Brain microvascular endothelial cell (primary cell): Measurements from ENCODE around the gene TPPP.
A peak's percentile ranks its signal among the peaks of the same experiment; 100 is the strongest.

Experiments used
- DNase-seq: peaks from one replicate; pipeline ENCODE4 v3.0.0-alpha.2; 2020
- H3K27ac ChIP-seq: fragments of 250-450 bp; sonication (Bioruptor Pico); 2 replicates; pipeline ENCODE4 v1.5.1; 2020; ENCODE audit warnings: mild to moderate bottlenecking, moderate library complexity
- H3K27me3 ChIP-seq: fragments of 250-450 bp; sonication (Bioruptor Pico); replicated peaks from 2 replicates; pipeline ENCODE4 v1.5.1; 2020; ENCODE audit warnings: mild to moderate bottlenecking
- H3K36me3 ChIP-seq: fragments of 250-450 bp; sonication (Bioruptor Pico); replicated peaks from 2 replicates; pipeline ENCODE4 v1.5.1; 2020; ENCODE audit warnings: mild to moderate bottlenecking
- H3K4me3 ChIP-seq: 2 replicates; pipeline ENCODE4 v1.5.1; 2011; ENCODE audit warnings: low read depth, mild to moderate bottlenecking, control low read depth, low read length, moderate library complexity
- CTCF ChIP-seq: IDR thresholded peaks from 2 replicates; pipeline ENCODE4 v1.5.1; 2011; ENCODE audit warnings: low read depth, mild to moderate bottlenecking, moderate library complexity, low read length, control low read depth, inconsistent platforms; ENCODE audit errors: missing control alignments
- in situ Hi-C: cut with HindIII; loops from 2 replicates; pipeline ENCODE4 v1.10.0; 2017; ENCODE audit warnings: low sequenced_read_pairs, low pct_ligation_motif_present

TPPP gene

DNA sequence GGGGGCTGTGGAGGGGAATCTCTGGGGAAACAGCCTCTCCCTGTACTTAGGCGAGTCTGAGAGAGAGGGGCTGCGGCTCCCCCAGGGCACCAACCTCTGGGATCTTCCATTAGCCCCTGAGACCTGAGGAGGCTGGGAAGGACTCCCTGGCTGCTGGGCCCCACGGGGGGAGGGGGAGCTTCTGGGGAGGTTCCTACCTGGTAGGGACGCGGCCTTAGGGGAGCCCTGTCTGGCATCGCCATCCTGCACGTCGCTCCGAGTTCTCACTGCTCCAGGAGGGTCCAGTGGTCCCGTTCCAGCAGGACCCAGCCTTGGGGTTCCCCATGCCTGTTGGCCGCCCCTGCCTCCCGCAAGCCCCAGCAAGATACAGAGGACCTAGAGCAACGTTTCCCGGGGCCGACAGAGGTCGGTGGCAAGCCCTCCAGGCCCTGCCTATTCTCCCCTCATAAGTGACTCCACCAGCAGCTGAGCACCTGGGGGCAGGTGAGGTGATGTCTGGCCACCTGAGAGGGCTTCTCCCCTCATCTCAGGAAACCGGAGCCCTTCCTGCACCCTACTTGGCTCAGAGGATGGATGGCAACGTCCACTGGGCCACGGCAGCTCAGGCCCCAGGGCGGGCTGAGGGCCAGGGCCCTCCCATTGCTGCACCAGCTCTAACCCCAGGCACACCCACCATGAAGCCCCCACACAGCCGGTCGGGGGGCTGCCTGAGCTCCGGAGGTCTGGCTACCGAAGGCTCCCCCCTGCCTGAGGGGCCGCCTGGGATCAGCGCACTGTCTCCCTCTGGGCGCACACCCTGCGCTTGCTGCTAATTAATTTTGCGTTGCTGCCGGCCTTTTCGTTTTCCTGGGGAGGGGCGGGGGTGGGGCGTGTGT lies 22.5 kb downstream of the TPPP start:
- Histone ChIP-seq H3K27me3 (peaks cover 6% of the 10 kb centered on the region), H3K27ac (peak overlapping the region; percentile 59), H3K36me3 (peaks cover 2% of the 10 kb centered on the region), H3K4me3 (no peak overlapping the region)
- DNase-seq, result no peak
- in situ Hi-C loops, result no loop called here
- TF ChIP-seq CTCF, result no peak

DNA sequence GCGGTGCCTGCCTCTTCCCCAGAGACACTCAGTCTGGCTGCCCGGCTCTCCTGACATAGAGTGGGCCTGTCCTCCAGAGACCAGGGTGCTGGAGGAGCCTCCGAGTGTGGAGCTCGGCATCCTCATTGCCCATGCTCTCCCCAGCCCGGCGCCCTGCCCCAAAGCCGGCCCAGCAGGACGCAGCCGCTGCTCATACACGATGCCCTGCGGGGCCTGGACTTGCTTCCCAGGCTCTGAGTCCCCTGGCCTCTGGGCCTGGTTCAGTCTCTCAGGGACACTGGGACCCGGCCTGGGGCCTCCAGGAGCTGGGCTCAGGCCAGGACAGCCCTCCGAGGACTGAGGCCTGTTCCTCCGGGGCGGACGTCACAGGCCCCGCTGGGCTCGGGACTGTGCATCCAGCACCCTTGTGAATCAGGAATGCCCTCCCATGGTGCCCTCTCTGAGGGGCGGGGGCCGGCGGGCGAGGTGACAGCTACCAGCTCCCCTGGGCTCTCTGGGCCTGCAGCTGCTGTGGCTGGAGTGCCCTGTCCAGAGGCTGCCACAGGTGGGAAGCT lies 23.2 kb downstream of the TPPP start:
- in situ Hi-C loops, result no loop called here
- H3K4me3 ChIP-seq, result no peak overlapping the region
- peaks cover 6% of the 10 kb centered on the region for H3K27me3 ChIP-seq
- H3K36me3 ChIP-seq, result peaks cover 2% of the 10 kb centered on the region
- DNase-seq, result no peak
- peak overlapping the region; percentile 59 for H3K27ac ChIP-seq
- no peak for TF ChIP-seq CTCF

- peak; percentile 61 for DNase-seq
- H3K27ac ChIP-seq, result peak overlapping the region; percentile 59
- in situ Hi-C loops, result no loop called here
- H3K36me3 ChIP-seq, result peaks cover 2% of the 10 kb centered on the region
- peaks cover 6% of the 10 kb centered on the region for H3K27me3 ChIP-seq
- TF ChIP-seq CTCF, result peak; percentile 87
- no peak overlapping the region for H3K4me3 ChIP-seq
These were observed 23.9 kb downstream of the TPPP start for GRCh38 chr5:669111-669841.

DNA sequence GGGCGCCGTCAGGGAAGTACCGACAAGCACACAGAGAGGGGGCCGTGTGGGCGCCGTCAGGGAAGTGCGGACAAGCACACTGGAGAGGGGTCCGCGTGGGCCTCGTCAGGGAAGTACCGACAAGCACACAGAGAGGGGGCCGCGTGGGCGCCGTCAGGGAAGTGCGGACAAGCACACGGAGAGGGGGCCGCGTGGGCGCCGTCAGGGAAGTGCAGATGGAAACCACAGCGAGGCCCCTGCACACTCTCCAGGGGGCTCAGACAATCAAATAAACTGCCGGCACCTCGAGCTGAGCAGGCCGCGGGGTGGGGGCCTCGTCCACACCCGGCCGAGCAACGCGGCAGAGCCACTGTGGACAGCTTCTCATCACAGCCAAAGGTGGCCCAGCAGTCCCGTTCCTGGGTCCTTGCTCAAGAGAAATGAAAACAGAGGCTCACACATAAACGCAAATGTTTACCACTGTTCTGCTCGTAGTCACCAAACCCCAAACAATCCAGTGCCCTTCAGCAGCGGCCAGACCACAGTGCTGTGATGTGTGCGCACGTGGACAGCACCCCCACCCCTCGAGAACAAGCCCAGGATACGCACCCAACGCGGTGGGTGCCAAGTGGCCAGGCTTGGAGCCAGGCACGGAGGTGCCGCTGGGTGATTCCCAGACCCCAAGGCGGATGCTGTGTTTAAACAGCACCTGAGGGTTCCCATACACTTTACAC lies 24.7 kb downstream of the TPPP start:
- no peak for TF ChIP-seq CTCF
- H3K27ac ChIP-seq, result no peak overlapping the region
- H3K36me3 ChIP-seq, result peaks cover 2% of the 10 kb centered on the region
- DNase-seq, result no peak
- peaks cover 2% of the 10 kb centered on the region for H3K27me3 ChIP-seq
- in situ Hi-C loops, result no loop called here
- H3K4me3 ChIP-seq, result no peak overlapping the region

- Histone ChIP-seq H3K36me3 (peaks cover 2% of the 10 kb centered on the region), H3K27me3 (no peaks in the 10 kb centered on the region), H3K27ac (no peak overlapping the region), H3K4me3 (no peak overlapping the region)
- no peak for DNase-seq
- in situ Hi-C loops, result no loop called here
- TF ChIP-seq CTCF, result no peak
These were observed 26.2 kb downstream of the TPPP start for GRCh38 chr5:666816-667498.
